ENCODE measurements around the gene DIRAS3.
"Not testable (repeated sequence)": the region's sequence is repeated elsewhere in the genome, so short reads cannot be mapped to it uniquely, and the experiment has no call there.

DIRAS3 gene

GRCh38 chr1:68049941-68050878 lies at the start of gene DIRAS3:
DIRAS3 (minus strand) TSS chr1:68050627; CDS start chr1:68047297, 3,330 bp downstream.
- no peak for DNase-seq

- DNase-seq: no peak
These were observed 43.3 kb upstream of the DIRAS3 start for GRCh38 chr1:68093737-68094136.

- DNase-seq: no peak
These were observed 36.8 kb upstream of the DIRAS3 start for GRCh38 chr1:68087184-68087583.

GRCh38 chr1:68085752-68086151 lies 35.3 kb upstream of the DIRAS3 start:
- DNase-seq: no peak

- no peak for DNase-seq
These were observed 33.3 kb upstream of the DIRAS3 start for GRCh38 chr1:68083686-68084085.

- no peak for DNase-seq
These were observed 31.4 kb upstream of the DIRAS3 start for GRCh38 chr1:68081775-68082283.

GRCh38 chr1:68078647-68079046 lies 28.2 kb upstream of the DIRAS3 start:
- DNase-seq: no peak

- no peak for DNase-seq
These were observed 24.0 kb upstream of the DIRAS3 start for GRCh38 chr1:68074472-68074871.

- DNase-seq: no peak
These were observed 15.3 kb upstream of the DIRAS3 start for GRCh38 chr1:68065766-68066165.

- not testable (repeated sequence) for DNase-seq
These were observed 7.6 kb upstream of the DIRAS3 start for GRCh38 chr1:68058053-68058452.

- no peak for DNase-seq
These were observed 7.1 kb upstream of the DIRAS3 start for GRCh38 chr1:68057564-68057963.

GRCh38 chr1:68057050-68057449 lies 6.6 kb upstream of the DIRAS3 start:
- no peak for DNase-seq

GRCh38 chr1:68051475-68051874 lies 1.0 kb upstream of the DIRAS3 start:
- DNase-seq: no peak

GRCh38 chr1:68047659-68048026 lies 2.8 kb downstream of the DIRAS3 start:
- no peak for DNase-seq

- DNase-seq: no peak
These were observed 3.4 kb downstream of the DIRAS3 start for GRCh38 chr1:68046885-68047658.

- no peak for DNase-seq
These were observed 4.0 kb downstream of the DIRAS3 start for GRCh38 chr1:68046423-68046822.

- DNase-seq: no peak
These were observed 4.8 kb downstream of the DIRAS3 start for GRCh38 chr1:68045511-68046180.

- DNase-seq: no peak
These were observed 6.9 kb downstream of the DIRAS3 start for GRCh38 chr1:68043443-68044090.

- no peak for DNase-seq
These were observed 13.5 kb downstream of the DIRAS3 start for GRCh38 chr1:68036946-68037345.

- DNase-seq: no peak
These were observed 21.0 kb downstream of the DIRAS3 start for GRCh38 chr1:68029444-68029843.

GRCh38 chr1:68028566-68028965 lies 21.9 kb downstream of the DIRAS3 start:
- DNase-seq: no peak

GRCh38 chr1:68024635-68025338 lies 25.6 kb downstream of the DIRAS3 start:
- DNase-seq: no peak
